ENCODE data around the gene PLLP. TPM values are rescaled to one million over a fixed set of nuclear protein-coding genes. Genes with fewer than 3 reads are reported as not detected.

The PLLP gene
- total and polyA plus RNA-seq, 10 of the 15 experiments (the other 5 are each of a cell fraction or from before 2014, with no cell fraction given): 0.21 to 5.8 (median 0.67) TPM

DNA sequence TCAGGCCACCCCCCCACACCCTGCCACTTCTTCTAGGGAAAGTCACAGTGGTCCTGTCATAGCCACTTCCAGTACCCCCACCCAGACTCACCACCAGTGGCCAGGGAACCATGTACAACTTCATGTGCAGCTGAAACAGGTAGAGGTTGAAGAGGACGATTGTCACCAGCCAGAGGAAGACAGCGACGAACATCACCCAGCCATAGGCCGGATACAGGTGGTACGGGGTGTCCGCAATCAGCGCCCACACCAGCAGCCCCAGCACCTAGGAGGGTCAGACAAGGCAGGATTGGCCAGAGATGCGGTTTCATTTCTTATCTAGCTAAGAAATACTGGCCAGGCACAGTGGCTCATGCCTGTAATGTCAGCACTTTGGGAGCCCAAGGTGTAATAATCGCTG, 22.7 kb downstream of the PLLP start:
- DNase-seq (ENCODE audit: low read depth, low spot score) (no peak), ATAC-seq (no peak), FAIRE-seq (no peak)
- Histone ChIP-seq H3K4me1 (ENCODE audit: control insufficient read depth, insufficient read depth, low read length) (peaks cover 3% of the 10 kb centered on the region), H4K20me1 (ENCODE audit: control insufficient read depth, insufficient read depth) (no peaks in the 10 kb centered on the region), H3K9me3 (replicated peaks; ENCODE audit: control insufficient read depth, insufficient read depth, low read length) (no peaks in the 10 kb centered on the region), H3K27ac (ENCODE audit: control insufficient read depth, insufficient read depth) (no peak overlapping the region), H3K4me3 (no peak overlapping the region), H3K4me2 (ENCODE audit: control insufficient read depth, insufficient read depth) (no peak overlapping the region), H2AFZ (ENCODE audit: control insufficient read depth, low read depth, low read length) (no peak overlapping the region), H3K27me3 (replicated peaks in 1 of 2; ENCODE audit: control insufficient read depth in 2 of 2, insufficient read depth in 2 of 2, low read length in 1 of 2) (no peaks in the 10 kb centered on the region), H3K9ac (ENCODE audit: control insufficient read depth, insufficient read depth, low read length) (no peak overlapping the region), H3K36me3 (ENCODE audit: control insufficient read depth in 2 of 2, insufficient read depth in 2 of 2, low read length in 1 of 2) (no peaks in the 10 kb centered on the region), H3K79me2 (ENCODE audit: control insufficient read depth, insufficient read depth, low read length) (no peaks in the 10 kb centered on the region)
- intact Hi-C loops (cut with micrococcal nuclease; ENCODE audit: unreplicated experiment): no loop called here
- ChIA-PET SMC1A (ENCODE audit: uncharacterized antibody, unreplicated experiment) (interaction anchor here (1.0 to 1.5 kb wide), 2 partner anchors 16 to 18 kb away, joined by 4 read pairs; no protein-coding TSS in a partner anchor), CTCF (interaction anchor here (1.3 to 1.4 kb wide), 2 partner anchors 37 to 38 kb away, joined by 3 read pairs; no protein-coding TSS in a partner anchor), RAD21 (ENCODE audit: unreplicated experiment) (interaction anchor here (1.5 kb wide), 1 partner anchor 39 kb away, joined by 4 read pairs; no protein-coding TSS in a partner anchor), POLR2A (interaction anchor here (1.5 kb wide), 1 partner anchor 16 kb away, joined by 6 read pairs; the partner anchor contains the start of gene ARL2BP)
- 85% methylated on average over 9 of the region's 9 CpGs for WGBS (ENCODE audit: insufficient coverage, insufficient replicate concordance, low lambda C conversion rate, missing lambda C conversion rate)
- in situ Hi-C loops (cut with MboI): no loop called here
- no peak for TF ChIP-seq MEF2B (IDR thresholded peaks at IDR 0.05; ENCODE audit: partially characterized antibody, poor library complexity, severe bottlenecking)
- TF ChIP-seq ZNF207 (IDR thresholded peaks at IDR 0.05; ENCODE audit: borderline replicate concordance): no peak
- no peak for TF ChIP-seq NFXL1 (IDR thresholded peaks at IDR 0.05; ENCODE audit: borderline replicate concordance)
- TF ChIP-seq FOXK2 (IDR thresholded peaks at IDR 0.05): no peak
- no peak for TF ChIP-seq MEF2A (IDR thresholded peaks at IDR 0.05; ENCODE audit: insufficient read depth, low read depth, low read length)
- no peak for TF ChIP-seq CHD1 (IDR thresholded peaks at IDR 0.05; ENCODE audit: low read depth, low read length)
- TF ChIP-seq SMAD1 (IDR thresholded peaks at IDR 0.05; ENCODE audit: low read depth, partially characterized antibody): no peak
- TF ChIP-seq, protein P1, sequence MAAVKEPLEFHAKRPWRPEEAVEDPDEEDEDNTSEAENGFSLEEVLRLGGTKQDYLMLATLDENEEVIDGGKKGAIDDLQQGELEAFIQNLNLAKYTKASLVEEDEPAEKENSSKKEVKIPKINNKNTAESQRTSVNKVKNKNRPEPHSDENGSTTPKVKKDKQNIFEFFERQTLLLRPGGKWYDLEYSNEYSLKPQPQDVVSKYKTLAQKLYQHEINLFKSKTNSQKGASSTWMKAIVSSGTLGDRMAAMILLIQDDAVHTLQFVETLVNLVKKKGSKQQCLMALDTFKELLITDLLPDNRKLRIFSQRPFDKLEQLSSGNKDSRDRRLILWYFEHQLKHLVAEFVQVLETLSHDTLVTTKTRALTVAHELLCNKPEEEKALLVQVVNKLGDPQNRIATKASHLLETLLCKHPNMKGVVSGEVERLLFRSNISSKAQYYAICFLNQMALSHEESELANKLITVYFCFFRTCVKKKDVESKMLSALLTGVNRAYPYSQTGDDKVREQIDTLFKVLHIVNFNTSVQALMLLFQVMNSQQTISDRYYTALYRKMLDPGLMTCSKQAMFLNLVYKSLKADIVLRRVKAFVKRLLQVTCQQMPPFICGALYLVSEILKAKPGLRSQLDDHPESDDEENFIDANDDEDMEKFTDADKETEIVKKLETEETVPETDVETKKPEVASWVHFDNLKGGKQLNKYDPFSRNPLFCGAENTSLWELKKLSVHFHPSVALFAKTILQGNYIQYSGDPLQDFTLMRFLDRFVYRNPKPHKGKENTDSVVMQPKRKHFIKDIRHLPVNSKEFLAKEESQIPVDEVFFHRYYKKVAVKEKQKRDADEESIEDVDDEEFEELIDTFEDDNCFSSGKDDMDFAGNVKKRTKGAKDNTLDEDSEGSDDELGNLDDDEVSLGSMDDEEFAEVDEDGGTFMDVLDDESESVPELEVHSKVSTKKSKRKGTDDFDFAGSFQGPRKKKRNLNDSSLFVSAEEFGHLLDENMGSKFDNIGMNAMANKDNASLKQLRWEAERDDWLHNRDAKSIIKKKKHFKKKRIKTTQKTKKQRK (IDR thresholded peaks at IDR 0.05; ENCODE audit: low read depth, low read length): no peak
- TF ChIP-seq, protein P2, sequence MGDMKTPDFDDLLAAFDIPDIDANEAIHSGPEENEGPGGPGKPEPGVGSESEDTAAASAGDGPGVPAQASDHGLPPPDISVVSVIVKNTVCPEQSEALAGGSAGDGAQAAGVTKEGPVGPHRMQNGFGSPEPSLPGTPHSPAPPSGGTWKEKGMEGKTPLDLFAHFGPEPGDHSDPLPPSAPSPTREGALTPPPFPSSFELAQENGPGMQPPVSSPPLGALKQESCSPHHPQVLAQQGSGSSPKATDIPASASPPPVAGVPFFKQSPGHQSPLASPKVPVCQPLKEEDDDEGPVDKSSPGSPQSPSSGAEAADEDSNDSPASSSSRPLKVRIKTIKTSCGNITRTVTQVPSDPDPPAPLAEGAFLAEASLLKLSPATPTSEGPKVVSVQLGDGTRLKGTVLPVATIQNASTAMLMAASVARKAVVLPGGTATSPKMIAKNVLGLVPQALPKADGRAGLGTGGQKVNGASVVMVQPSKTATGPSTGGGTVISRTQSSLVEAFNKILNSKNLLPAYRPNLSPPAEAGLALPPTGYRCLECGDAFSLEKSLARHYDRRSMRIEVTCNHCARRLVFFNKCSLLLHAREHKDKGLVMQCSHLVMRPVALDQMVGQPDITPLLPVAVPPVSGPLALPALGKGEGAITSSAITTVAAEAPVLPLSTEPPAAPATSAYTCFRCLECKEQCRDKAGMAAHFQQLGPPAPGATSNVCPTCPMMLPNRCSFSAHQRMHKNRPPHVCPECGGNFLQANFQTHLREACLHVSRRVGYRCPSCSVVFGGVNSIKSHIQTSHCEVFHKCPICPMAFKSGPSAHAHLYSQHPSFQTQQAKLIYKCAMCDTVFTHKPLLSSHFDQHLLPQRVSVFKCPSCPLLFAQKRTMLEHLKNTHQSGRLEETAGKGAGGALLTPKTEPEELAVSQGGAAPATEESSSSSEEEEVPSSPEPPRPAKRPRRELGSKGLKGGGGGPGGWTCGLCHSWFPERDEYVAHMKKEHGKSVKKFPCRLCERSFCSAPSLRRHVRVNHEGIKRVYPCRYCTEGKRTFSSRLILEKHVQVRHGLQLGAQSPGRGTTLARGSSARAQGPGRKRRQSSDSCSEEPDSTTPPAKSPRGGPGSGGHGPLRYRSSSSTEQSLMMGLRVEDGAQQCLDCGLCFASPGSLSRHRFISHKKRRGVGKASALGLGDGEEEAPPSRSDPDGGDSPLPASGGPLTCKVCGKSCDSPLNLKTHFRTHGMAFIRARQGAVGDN (IDR thresholded peaks at IDR 0.05): no peak
- TF ChIP-seq SMC3 (IDR thresholded peaks at IDR 0.05; ENCODE audit: borderline replicate concordance, low read length): no peak
- TF ChIP-seq, protein P3, sequence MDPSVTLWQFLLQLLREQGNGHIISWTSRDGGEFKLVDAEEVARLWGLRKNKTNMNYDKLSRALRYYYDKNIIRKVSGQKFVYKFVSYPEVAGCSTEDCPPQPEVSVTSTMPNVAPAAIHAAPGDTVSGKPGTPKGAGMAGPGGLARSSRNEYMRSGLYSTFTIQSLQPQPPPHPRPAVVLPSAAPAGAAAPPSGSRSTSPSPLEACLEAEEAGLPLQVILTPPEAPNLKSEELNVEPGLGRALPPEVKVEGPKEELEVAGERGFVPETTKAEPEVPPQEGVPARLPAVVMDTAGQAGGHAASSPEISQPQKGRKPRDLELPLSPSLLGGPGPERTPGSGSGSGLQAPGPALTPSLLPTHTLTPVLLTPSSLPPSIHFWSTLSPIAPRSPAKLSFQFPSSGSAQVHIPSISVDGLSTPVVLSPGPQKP (IDR thresholded peaks at IDR 0.05; ENCODE audit: low read depth, low read length): no peak
- TF ChIP-seq, protein P4, sequence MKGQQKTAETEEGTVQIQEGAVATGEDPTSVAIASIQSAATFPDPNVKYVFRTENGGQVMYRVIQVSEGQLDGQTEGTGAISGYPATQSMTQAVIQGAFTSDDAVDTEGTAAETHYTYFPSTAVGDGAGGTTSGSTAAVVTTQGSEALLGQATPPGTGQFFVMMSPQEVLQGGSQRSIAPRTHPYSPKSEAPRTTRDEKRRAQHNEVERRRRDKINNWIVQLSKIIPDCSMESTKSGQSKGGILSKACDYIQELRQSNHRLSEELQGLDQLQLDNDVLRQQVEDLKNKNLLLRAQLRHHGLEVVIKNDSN (IDR thresholded peaks at IDR 0.05; ENCODE audit: borderline replicate concordance, extremely low read length, insufficient read depth, low read depth, low read length): no peak
- no peak for TF ChIP-seq BCL11A (IDR thresholded peaks at IDR 0.05; ENCODE audit: low read depth, low read length)
- TF ChIP-seq ZNF274 (IDR thresholded peaks at IDR 0.05; ENCODE audit: insufficient read depth, insufficient read length): no peak
- no peak for TF ChIP-seq CEBPB (IDR thresholded peaks at IDR 0.05; ENCODE audit: borderline replicate concordance in 1 of 2, low read depth in 2 of 2, low read length in 2 of 2)
- no TSS peak for BruUV-seq (replicated peaks)
